Measurements from ENCODE around the gene SLC35G4.
"Not testable (repeated sequence)": the region's sequence is repeated elsewhere in the genome, so short reads cannot be mapped to it uniquely, and the experiment has no call there.

The SLC35G4 gene

DNA sequence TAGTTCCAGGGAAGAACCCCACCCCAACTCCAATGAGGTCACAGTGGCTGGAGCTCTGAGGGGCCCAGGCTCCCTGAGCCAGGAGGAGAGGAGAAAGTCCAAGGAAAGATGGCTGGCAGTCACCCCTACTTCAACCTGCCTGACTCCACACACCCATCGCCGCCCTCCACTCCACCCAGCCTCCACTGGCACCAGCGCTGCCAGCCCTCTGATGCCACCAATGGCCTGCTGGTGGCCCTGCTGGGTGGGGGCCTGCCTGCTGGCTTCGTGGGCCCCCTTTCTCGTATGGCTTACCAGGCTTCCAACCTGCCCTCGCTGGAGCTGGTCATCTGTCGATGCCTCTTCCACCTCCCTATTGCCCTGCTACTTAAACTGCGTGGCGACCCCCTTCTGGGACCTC is at the start of gene SLC35G4:
Gene SLC35G4 (plus strand): TSS at position 109 of the 400 bp plus-strand sequence. CDS start 0 bp downstream, at position 109.
- not testable (repeated sequence) for FAIRE-seq

GRCh38 chr18:11561293-11561692 is 48.1 kb upstream of the SLC35G4 start:
- no peak for DNase-seq (ENCODE audit: low spot score)

More for the DNA sequence above, at the start of gene SLC35G4:
- not testable (repeated sequence) for DNase-seq (ENCODE audit: low spot score)

DNA sequence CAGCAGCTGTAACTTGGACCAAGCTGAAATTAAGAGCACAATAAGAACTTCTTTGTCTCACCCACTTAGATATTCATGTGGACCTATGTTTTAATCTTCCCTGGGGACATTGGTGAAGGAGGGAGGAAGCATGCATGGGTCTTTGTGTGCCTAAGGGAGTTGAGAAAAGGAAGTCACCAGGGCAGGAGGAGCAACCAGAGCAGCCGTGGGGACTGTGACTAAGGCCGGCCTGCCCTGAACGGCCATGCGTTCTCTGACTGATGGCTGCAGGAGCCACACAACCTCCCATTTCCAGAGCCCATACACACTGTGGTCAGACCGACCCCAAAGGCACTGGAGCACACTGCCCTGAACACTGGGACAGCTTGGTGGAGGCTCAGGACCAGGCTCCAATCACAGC is 43.7 kb upstream of the SLC35G4 start:
- FAIRE-seq: peak; percentile 32
- DNase-seq (ENCODE audit: low spot score): no peak

More at GRCh38 chr18:11561293-11561692, 48.1 kb upstream of the SLC35G4 start:
- no peak for FAIRE-seq

DNA sequence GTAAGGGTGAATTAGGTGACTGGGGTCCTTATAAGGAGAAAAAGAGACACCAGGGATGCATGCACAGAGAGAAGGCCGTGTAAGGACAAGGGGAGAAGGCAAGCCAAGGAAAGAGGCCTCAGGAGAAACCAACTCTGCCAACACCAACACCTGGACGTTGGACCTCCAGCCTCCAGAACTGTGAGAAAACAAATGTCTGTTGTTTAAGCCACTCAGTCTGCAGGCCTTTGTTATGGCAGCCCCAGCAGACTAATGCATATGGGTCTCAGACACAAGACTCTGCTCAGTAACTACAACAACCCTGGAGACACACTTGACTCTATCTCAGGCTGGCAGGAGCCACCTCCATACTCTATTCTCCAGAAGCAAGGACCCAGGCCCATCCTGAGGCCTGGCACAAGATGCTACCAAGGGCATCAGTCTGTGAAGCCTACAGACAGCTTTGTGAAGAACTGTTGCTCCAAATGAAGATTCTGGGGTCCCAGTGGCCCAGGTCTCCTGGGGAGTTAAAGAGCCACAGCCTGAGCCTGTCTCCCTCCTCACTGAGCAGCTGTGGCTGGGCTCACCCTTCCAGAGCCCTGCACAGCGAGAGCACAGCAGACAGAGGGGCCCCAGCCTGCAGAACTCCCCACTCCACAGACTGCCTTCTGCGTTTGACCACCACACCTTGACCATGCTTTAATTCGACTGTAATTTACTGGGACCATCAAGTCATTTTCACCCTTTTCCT is 43.0 kb upstream of the SLC35G4 start:
- peak; percentile 52 for FAIRE-seq
- DNase-seq (ENCODE audit: low spot score): no peak

DNA sequence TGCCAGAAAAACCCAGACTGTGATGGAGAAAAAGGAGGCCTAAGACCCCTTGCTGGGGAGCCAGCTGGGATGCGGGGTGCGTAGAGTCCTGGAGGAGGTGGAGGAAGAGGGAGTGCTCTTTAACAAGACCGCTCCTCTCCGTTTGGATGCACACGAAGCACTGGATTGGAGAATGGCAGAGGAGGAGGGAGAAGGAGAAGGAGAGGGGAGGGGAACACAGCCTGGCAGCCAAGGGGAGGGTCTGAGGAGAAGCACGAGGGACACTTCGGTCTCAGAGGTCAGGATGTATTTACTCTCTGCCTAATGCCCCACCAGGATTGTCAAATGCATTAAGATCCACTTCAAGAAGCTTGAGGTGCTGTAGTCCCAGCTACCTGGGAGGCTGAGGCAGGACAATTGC is 42.0 kb upstream of the SLC35G4 start:
- DNase-seq (ENCODE audit: low spot score) (no peak), FAIRE-seq (no peak)

GRCh38 chr18:11570073-11570588 is 39.3 kb upstream of the SLC35G4 start:
- no peak for DNase-seq (ENCODE audit: low spot score)
- FAIRE-seq: peak; percentile 35

- FAIRE-seq: no peak
- no peak for DNase-seq (ENCODE audit: low spot score)
Measured at GRCh38 chr18:11570769-11571412, 38.5 kb upstream of the SLC35G4 start.

GRCh38 chr18:11572201-11572600 is 37.2 kb upstream of the SLC35G4 start:
- no peak for FAIRE-seq

GRCh38 chr18:11574545-11574944 is 34.9 kb upstream of the SLC35G4 start:
- no peak for FAIRE-seq
- no peak for DNase-seq (ENCODE audit: low spot score)

More at GRCh38 chr18:11572201-11572600, 37.2 kb upstream of the SLC35G4 start:
- no peak for DNase-seq (ENCODE audit: low spot score)

GRCh38 chr18:11577271-11578112 is 31.9 kb upstream of the SLC35G4 start:
- DNase-seq (ENCODE audit: low spot score) (no peak), FAIRE-seq (peak; percentile 50)

GRCh38 chr18:11578799-11579198 is 30.6 kb upstream of the SLC35G4 start:
- FAIRE-seq: no peak

DNA sequence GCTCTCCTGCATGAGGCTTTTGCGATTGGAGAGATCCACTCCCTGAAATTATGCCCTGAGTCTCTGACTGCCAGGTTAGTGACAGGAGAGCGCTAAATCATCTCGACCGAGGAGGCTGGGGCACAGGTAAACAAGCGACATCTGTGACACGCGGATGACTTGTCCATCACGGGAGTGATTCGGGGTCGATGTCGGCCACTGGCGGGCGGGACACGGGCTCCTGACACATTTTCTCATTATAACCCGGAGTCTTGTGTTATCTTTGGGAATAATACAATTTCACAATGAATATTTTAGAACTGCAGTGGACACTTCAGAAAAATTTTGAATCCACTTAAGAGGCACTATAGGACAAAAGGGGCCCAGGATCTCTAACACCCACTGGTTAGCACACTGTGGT is 29.5 kb upstream of the SLC35G4 start:
- FAIRE-seq (no peak), DNase-seq (ENCODE audit: low spot score) (no peak)

More at GRCh38 chr18:11578799-11579198, 30.6 kb upstream of the SLC35G4 start:
- no peak for DNase-seq (ENCODE audit: low spot score)

DNA sequence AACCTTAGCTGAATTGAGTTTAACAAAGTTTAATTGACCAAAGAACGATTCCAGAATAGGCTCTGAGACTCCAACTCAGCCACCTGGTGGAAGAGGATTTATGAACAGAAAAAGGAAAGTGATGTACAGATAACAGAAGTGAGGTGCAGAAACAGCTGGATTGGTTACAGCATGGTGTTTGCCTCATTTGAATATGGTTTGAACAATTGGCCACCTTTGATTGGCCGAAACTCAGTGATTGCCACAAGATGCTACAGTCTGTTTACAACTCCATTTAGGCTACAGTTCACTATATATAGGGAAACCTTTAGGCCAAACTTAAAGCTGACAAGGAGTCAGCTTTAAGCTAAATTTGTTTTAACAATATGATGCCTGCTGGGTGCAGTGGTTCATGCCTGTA is 28.1 kb upstream of the SLC35G4 start:
- DNase-seq (ENCODE audit: low spot score) (no peak), FAIRE-seq (no peak)

DNA sequence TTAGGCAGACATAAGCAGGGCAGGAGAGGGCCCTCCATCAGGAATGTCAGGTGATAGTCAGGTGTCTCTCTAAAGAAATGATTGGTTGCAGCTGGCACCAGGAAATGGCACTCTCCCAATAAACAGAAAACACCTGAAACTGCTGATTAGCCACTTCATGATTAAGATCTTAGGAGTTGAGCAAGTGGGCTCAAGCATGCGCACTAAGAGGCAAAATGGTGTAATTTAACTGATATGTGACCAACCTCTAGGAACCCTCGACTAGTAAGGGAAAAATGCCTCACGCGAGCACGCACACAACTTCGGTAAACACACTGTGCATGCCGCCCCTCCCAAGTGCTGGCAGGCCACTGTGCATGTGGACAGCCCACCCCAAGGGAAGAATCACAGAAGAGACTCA is 23.8 kb upstream of the SLC35G4 start:
- DNase-seq (ENCODE audit: low spot score) (no peak), FAIRE-seq (no peak)

- DNase-seq (ENCODE audit: low spot score): no peak
- no peak for FAIRE-seq
Measured at GRCh38 chr18:11586896-11587295, 22.5 kb upstream of the SLC35G4 start.

DNA sequence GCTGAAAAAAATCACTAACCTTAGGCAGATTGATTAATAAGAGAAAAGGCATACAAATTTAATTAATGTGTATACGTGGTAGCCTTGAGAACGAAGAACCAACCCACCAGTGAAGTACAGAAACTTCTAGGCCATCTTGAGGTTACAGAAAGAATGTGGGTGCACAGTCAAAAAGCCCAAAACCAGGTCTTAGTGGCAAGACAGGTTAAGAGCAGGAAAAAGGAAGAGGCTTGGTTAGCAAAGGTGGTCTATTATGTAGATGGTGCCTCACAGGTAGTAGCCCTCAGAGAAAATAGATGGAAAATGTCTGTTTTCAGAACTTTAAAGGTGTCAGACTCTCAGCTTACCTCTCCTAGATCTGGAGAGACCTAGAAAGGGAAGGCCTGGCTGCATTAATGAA is 22.0 kb upstream of the SLC35G4 start:
- FAIRE-seq: no peak
- DNase-seq (ENCODE audit: low spot score): no peak

- FAIRE-seq (no peak), DNase-seq (ENCODE audit: low spot score) (no peak)
Measured at GRCh38 chr18:11587846-11588245, 21.6 kb upstream of the SLC35G4 start.

DNA sequence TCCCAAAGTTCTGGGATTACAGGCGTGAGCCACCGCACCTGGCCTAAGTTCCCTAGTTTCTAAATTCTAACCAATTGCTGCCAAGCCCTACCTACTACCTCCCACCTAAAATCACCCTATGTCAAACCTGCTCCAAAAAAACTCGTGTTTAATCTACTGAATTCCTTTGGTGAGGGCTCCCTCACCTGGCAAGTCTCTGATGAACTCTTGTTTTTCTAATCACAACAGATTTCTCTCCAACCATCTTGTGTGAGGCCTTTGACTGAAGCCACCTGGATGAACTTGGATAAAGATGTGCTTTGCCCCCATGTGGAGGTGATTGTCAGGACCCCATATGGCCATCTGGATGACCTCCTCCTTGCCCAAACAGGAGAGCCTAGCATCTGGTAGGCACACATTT is 17.4 kb upstream of the SLC35G4 start:
- no peak for FAIRE-seq
- no peak for DNase-seq (ENCODE audit: low spot score)

DNA sequence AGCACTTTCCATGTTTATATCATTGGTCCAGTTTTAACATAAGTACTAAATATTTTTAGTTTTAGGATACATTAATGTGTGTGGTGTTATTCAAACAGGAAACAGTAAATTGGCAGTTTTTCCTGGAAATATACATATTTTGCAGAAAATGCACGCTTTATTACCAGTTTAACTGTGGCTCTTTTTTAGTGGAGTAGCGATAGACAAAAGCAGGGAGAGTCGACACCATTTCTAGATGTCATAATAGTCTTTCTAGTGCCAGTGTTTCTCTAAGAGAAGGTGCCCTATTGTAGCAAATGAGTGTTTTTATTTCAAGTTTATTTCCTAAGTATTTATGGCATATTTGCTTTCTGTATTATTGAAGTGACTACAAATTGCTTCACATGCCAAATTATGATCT is 9.1 kb upstream of the SLC35G4 start:
- DNase-seq (ENCODE audit: low spot score) (no peak), FAIRE-seq (no peak)

GRCh38 chr18:11607906-11608305 is 1.5 kb upstream of the SLC35G4 start:
- FAIRE-seq (no peak), DNase-seq (ENCODE audit: low spot score) (no peak)

DNA sequence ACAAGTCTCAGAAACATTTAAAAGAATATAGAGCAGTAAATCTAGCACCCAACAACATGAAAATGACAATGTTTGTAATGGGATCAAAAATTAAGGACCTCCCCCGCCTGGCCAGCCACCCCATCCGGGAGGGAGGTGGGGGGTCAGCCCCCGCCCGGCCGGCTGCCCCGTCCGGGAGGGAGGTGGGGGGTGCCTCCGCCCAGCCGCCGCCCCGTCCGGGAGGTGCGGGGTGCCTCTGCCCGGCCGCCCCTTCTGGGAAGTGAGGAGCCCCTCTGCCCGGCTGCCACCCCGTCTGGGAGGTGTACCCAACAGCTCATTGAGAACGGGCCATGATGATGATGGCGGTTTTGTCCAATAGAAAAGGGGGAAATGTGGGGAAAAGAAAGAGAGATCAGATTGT is 778 bp upstream of the SLC35G4 start:
- DNase-seq (ENCODE audit: low spot score); FAIRE-seq: not testable (repeated sequence)

GRCh38 chr18:11613073-11613472 is 3.7 kb downstream of the SLC35G4 start:
- not testable (repeated sequence) for FAIRE-seq; DNase-seq (ENCODE audit: low spot score)

Measured in urothelium cell line (cell line).